ENCODE results near the gene RNF113B.

Gene RNF113B

DNA sequence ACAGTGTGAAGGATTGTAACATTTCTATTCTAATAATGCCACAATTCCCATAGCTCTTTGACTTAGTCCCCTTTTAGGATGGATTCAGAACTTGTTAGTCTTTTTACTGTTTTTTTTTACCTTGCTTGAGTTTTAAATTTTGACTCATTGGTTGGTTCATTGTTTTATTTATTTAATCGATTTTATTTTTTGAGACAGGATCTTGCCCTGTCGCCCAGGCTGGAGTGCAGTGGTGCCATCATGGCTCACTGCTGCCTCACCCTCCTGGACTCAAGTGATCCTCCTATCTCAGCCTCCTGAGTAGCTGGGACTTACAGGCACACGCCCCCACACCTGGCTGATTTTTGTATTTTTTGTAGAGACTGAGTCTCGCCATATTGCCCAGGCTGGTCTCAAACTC is 5.1 kb upstream of the RNF113B start:
- TF ChIP-seq, protein P1, sequence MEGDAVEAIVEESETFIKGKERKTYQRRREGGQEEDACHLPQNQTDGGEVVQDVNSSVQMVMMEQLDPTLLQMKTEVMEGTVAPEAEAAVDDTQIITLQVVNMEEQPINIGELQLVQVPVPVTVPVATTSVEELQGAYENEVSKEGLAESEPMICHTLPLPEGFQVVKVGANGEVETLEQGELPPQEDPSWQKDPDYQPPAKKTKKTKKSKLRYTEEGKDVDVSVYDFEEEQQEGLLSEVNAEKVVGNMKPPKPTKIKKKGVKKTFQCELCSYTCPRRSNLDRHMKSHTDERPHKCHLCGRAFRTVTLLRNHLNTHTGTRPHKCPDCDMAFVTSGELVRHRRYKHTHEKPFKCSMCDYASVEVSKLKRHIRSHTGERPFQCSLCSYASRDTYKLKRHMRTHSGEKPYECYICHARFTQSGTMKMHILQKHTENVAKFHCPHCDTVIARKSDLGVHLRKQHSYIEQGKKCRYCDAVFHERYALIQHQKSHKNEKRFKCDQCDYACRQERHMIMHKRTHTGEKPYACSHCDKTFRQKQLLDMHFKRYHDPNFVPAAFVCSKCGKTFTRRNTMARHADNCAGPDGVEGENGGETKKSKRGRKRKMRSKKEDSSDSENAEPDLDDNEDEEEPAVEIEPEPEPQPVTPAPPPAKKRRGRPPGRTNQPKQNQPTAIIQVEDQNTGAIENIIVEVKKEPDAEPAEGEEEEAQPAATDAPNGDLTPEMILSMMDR (IDR thresholded peaks at IDR 0.05; ENCODE audit: low read depth, low read length): no peak
- H3K4me3 ChIP-seq (replicated peaks in 1 of 2; ENCODE audit: low read depth in 2 of 2, low read length in 2 of 2): no peak overlapping the region
- no peak for DNase-seq (ENCODE audit: low read depth in 2 of 2)

DNA sequence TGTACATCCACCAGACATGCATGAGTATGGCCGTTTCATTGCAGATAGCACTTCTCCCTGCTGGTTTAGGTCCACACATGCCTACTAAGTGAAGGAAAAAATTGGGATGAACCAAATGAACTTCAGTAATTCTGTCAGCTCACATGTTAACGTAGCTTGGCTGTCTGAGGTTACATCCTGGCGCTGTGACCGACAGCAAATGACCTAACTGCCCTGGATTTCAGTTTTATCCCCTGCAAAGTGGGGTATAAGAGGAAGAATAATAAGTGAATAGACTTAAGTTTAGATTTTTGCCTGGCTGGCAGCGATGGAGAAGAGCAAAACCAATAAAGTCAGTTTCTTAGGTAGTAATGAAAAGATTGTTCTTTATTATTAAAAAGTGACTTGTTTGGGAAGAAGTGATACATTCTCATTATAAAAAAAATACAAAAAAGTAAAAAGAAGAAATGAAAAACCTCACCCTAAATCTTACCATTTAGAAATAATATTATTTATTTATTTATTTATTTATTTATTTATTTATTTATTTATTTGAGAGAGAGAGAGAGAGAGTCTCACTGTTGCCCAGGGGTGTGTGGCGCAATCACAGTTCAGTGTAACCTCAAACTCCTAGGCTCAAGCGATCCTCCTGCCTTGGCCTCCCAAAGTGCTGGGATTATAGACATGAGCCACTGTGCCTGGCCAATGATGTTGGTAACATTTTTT is 4.2 kb upstream of the RNF113B start:
- DNase-seq (ENCODE audit: low read depth in 2 of 2): no peak
- TF ChIP-seq, protein P1 (IDR thresholded peaks at IDR 0.05; ENCODE audit: low read depth, low read length): no peak
- no peak overlapping the region for H3K4me3 ChIP-seq (replicated peaks in 1 of 2; ENCODE audit: low read depth in 2 of 2, low read length in 2 of 2)

DNA sequence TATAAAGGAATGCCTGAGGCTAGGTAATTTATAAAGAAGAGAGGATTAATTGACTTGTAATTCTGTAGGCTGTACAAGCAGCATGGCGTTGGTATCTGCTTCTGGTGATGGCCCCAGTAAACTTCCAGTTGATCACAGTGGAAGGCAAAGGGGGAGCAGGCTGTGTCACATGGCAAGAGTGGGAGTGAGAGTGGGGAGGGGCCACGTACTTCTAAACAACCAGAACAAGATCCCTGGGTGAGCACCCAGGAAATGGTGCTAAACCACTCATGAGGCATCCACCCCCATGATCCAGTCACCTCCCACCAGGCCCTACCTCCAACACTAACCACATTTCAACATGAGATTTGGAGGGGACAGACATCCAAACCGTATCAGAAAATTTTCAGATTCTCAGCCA is 3.0 kb upstream of the RNF113B start:
- TF ChIP-seq, protein P1 (IDR thresholded peaks at IDR 0.05; ENCODE audit: low read depth, low read length): no peak
- H3K4me3 ChIP-seq (replicated peaks in 1 of 2; ENCODE audit: low read depth in 2 of 2, low read length in 2 of 2): no peak overlapping the region
- no peak for DNase-seq (ENCODE audit: low read depth in 2 of 2)

DNA sequence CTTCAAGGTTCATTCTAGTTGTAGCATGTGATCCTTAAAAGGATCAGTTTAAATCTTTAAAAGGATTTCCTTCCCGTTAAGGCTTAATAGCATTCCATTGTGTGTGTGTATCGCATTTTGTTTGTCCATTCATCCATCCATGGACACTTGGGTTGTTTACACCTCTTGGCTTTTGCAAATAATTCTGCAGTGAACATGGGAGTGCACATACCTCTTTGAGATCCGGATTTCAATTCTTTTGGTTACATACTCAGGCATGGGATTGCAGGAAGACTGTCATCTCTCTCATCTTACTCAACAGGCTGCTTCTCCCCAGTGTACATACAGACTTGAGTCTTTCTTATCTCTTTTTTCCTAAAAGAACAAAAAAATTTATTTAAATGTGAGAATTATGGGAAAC is 1.2 kb downstream of the RNF113B start:
- DNase-seq (ENCODE audit: low read depth in 2 of 2): no peak
- TF ChIP-seq, protein P1 (IDR thresholded peaks at IDR 0.05; ENCODE audit: low read depth, low read length): no peak
- H3K4me3 ChIP-seq (replicated peaks in 1 of 2; ENCODE audit: low read depth in 2 of 2, low read length in 2 of 2): no peak overlapping the region

DNA sequence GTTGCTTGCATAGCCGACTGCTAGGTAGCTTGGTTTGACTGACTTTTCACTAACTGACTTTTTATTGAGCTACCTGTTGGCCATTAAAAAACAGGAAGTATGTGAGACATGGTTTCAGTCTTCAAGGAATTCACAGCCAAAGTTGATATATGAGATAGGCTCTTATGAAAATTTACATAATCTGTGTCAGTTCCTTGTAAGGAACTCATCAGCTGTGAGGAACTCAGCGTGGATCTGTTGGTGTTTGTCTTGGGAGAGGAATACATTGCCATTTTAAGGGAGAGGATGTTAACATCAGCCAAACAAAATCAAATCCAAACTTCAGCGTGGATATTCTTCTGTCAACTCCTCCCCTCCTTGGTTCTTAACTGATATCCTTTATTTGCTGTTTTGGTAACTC is 2.0 kb downstream of the RNF113B start:
- no peak overlapping the region for H3K4me3 ChIP-seq (replicated peaks in 1 of 2; ENCODE audit: low read depth in 2 of 2, low read length in 2 of 2)
- TF ChIP-seq, protein P1 (IDR thresholded peaks at IDR 0.05; ENCODE audit: low read depth, low read length): no peak
- peak in 1 of 2 donors; percentile 41 for DNase-seq (ENCODE audit: low read depth in 2 of 2)

DNA sequence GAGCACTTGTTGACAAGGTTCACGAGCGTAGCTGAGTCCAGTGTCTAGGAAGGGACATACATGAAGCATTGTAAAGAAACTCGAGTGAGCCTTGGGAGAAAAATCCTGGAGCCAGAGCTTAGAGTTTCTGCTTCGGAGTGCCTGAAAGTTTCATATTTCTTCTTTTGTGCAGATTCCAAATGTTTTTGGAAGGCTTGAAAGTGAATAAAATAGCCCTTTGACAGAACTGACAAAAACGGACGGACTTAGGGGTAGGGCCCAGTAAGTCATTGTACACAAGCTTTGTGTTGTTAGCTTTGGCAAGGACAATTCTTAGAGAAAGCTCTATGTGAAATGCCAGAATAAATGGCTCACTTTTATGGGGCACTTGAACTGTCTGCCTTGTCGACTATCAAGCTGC is 2.8 kb downstream of the RNF113B start:
- H3K4me3 ChIP-seq (replicated peaks in 1 of 2; ENCODE audit: low read depth in 2 of 2, low read length in 2 of 2): no peak overlapping the region
- TF ChIP-seq, protein P1 (IDR thresholded peaks at IDR 0.05; ENCODE audit: low read depth, low read length): no peak
- peak in 1 of 2 donors; percentile 29 for DNase-seq (ENCODE audit: low read depth in 2 of 2)
